ENCODE measurements around the gene ARHGAP22.

The ARHGAP22 gene

GRCh38 chr10:48487244-48487643 is 117.6 kb downstream of the ARHGAP22 start:
- Histone ChIP-seq H3K27ac (ENCODE audit: low read length, poor library complexity, severe bottlenecking) (no peak overlapping the region), H2AK5ac (ENCODE audit: low read length, severe bottlenecking) (no peak overlapping the region), H2BK15ac (ENCODE audit: low read depth, poor library complexity, severe bottlenecking) (no peak overlapping the region), H2BK12ac (ENCODE audit: low read length in 2 of 2) (no peak overlapping the region), H3K4me3 (ENCODE audit: insufficient read depth in 1 of 2, low read depth in 1 of 2, low read length in 2 of 2) (no peak overlapping the region), H3K23ac (ENCODE audit: low read length in 2 of 2) (no peak overlapping the region), H3K79me1 (replicated peaks; ENCODE audit: low read length, poor library complexity, severe bottlenecking) (peaks cover 3% of the 10 kb centered on the region), H3K4me2 (ENCODE audit: low read length, poor library complexity, severe bottlenecking) (no peak overlapping the region), H3K14ac (ENCODE audit: low read length in 2 of 2) (peak overlapping the region in 1 of 2 experiments; percentile 57), H3K4me1 (ENCODE audit: control insufficient read depth, insufficient read depth, low read depth, low read length) (no peaks in the 10 kb centered on the region), H4K91ac (ENCODE audit: low read length) (no peak overlapping the region), H3K4ac (ENCODE audit: low read depth in 1 of 2, low read length in 2 of 2) (no peak overlapping the region), H3K36me3 (ENCODE audit: control insufficient read depth in 1 of 2, insufficient read depth in 2 of 2, low read depth in 1 of 2, low read length in 2 of 2) (peaks cover 0 to 75% of the 10 kb centered on the region in 2 experiments), H3K9me3 (ENCODE audit: control insufficient read depth, low read length) (no peaks in the 10 kb centered on the region), H3K9ac (ENCODE audit: low read length) (no peak overlapping the region), H2BK5ac (ENCODE audit: low read depth, low read length, poor library complexity, severe bottlenecking) (no peak overlapping the region), H2AFZ (ENCODE audit: low read depth, low read length) (no peak overlapping the region), H3K18ac (ENCODE audit: low read depth in 1 of 2, low read length in 2 of 2) (no peak overlapping the region), H2BK120ac (ENCODE audit: low read depth, low read length) (no peak overlapping the region), H4K8ac (ENCODE audit: low read length) (no peak overlapping the region), H3K27me3 (ENCODE audit: control insufficient read depth in 1 of 2, insufficient read depth in 1 of 2, low read length in 2 of 2) (no peaks in the 10 kb centered on the region)
- WGBS: 100% methylated on average over 1 of the region's 1 CpG
- DNase-seq: no peak

GRCh38 chr10:48485711-48486110 is 119.2 kb downstream of the ARHGAP22 start:
- no peak overlapping the region for H3K9ac ChIP-seq (ENCODE audit: low read length)
- no peak overlapping the region for H3K4ac ChIP-seq (ENCODE audit: low read depth in 1 of 2, low read length in 2 of 2)
- no peak overlapping the region for H2AFZ ChIP-seq (ENCODE audit: low read depth, low read length)
- no peak overlapping the region for H2BK5ac ChIP-seq (ENCODE audit: low read depth, low read length, poor library complexity, severe bottlenecking)
- no peak overlapping the region for H3K27ac ChIP-seq (ENCODE audit: low read length, poor library complexity, severe bottlenecking)
- H3K27me3 ChIP-seq (ENCODE audit: control insufficient read depth in 1 of 2, insufficient read depth in 1 of 2, low read length in 2 of 2): no peaks in the 10 kb centered on the region
- no peak overlapping the region for H3K4me2 ChIP-seq (ENCODE audit: low read length, poor library complexity, severe bottlenecking)
- H3K23ac ChIP-seq (ENCODE audit: low read length in 2 of 2): no peak overlapping the region
- no peak overlapping the region for H4K8ac ChIP-seq (ENCODE audit: low read length)
- H4K91ac ChIP-seq (ENCODE audit: low read length): no peak overlapping the region
- DNase-seq: no peak
- no peak overlapping the region for H2BK12ac ChIP-seq (ENCODE audit: low read length in 2 of 2)
- no peak overlapping the region for H2BK120ac ChIP-seq (ENCODE audit: low read depth, low read length)
- no peak overlapping the region for H2BK15ac ChIP-seq (ENCODE audit: low read depth, poor library complexity, severe bottlenecking)
- peaks cover 0 to 65% of the 10 kb centered on the region in 2 experiments for H3K36me3 ChIP-seq (ENCODE audit: control insufficient read depth in 1 of 2, insufficient read depth in 2 of 2, low read depth in 1 of 2, low read length in 2 of 2)
- H3K14ac ChIP-seq (ENCODE audit: low read length in 2 of 2): no peak overlapping the region
- no peak overlapping the region for H3K4me3 ChIP-seq (ENCODE audit: insufficient read depth in 1 of 2, low read depth in 1 of 2, low read length in 2 of 2)
- no peaks in the 10 kb centered on the region for H3K9me3 ChIP-seq (ENCODE audit: control insufficient read depth, low read length)
- H3K18ac ChIP-seq (ENCODE audit: low read depth in 1 of 2, low read length in 2 of 2): no peak overlapping the region
- no peak overlapping the region for H2AK5ac ChIP-seq (ENCODE audit: low read length, severe bottlenecking)
- H3K79me1 ChIP-seq (replicated peaks; ENCODE audit: low read length, poor library complexity, severe bottlenecking): peaks cover 3% of the 10 kb centered on the region
- H3K4me1 ChIP-seq (ENCODE audit: control insufficient read depth, insufficient read depth, low read depth, low read length): no peaks in the 10 kb centered on the region

- H3K23ac ChIP-seq (ENCODE audit: low read length in 2 of 2): no peak overlapping the region
- no peak overlapping the region for H3K4me2 ChIP-seq (ENCODE audit: low read length, poor library complexity, severe bottlenecking)
- H3K27me3 ChIP-seq (ENCODE audit: control insufficient read depth in 1 of 2, insufficient read depth in 1 of 2, low read length in 2 of 2): no peaks in the 10 kb centered on the region
- H2BK5ac ChIP-seq (ENCODE audit: low read depth, low read length, poor library complexity, severe bottlenecking): no peak overlapping the region
- no peak overlapping the region for H2AK5ac ChIP-seq (ENCODE audit: low read length, severe bottlenecking)
- no peak overlapping the region for H3K14ac ChIP-seq (ENCODE audit: low read length in 2 of 2)
- no peak overlapping the region for H2BK12ac ChIP-seq (ENCODE audit: low read length in 2 of 2)
- H3K4me1 ChIP-seq (ENCODE audit: control insufficient read depth, insufficient read depth, low read depth, low read length): no peaks in the 10 kb centered on the region
- 90% methylated on average over 2 of the region's 3 CpGs for WGBS
- H2BK15ac ChIP-seq (ENCODE audit: low read depth, poor library complexity, severe bottlenecking): no peak overlapping the region
- H2BK120ac ChIP-seq (ENCODE audit: low read depth, low read length): no peak overlapping the region
- H3K4me3 ChIP-seq (ENCODE audit: insufficient read depth in 1 of 2, low read depth in 1 of 2, low read length in 2 of 2): no peak overlapping the region
- H3K18ac ChIP-seq (ENCODE audit: low read depth in 1 of 2, low read length in 2 of 2): no peak overlapping the region
- no peak overlapping the region for H3K9ac ChIP-seq (ENCODE audit: low read length)
- H3K9me3 ChIP-seq (ENCODE audit: control insufficient read depth, low read length): no peaks in the 10 kb centered on the region
- H4K8ac ChIP-seq (ENCODE audit: low read length): no peak overlapping the region
- H3K79me1 ChIP-seq (replicated peaks; ENCODE audit: low read length, poor library complexity, severe bottlenecking): peaks cover 1% of the 10 kb centered on the region
- DNase-seq: no peak
- peaks cover 0 to 65% of the 10 kb centered on the region in 2 experiments for H3K36me3 ChIP-seq (ENCODE audit: control insufficient read depth in 1 of 2, insufficient read depth in 2 of 2, low read depth in 1 of 2, low read length in 2 of 2)
- H3K4ac ChIP-seq (ENCODE audit: low read depth in 1 of 2, low read length in 2 of 2): no peak overlapping the region
- H4K91ac ChIP-seq (ENCODE audit: low read length): no peak overlapping the region
- no peak overlapping the region for H2AFZ ChIP-seq (ENCODE audit: low read depth, low read length)
- no peak overlapping the region for H3K27ac ChIP-seq (ENCODE audit: low read length, poor library complexity, severe bottlenecking)
Measured at GRCh38 chr10:48484911-48485310, 120.0 kb downstream of the ARHGAP22 start.

- no peak overlapping the region for H3K9ac ChIP-seq (ENCODE audit: low read length)
- H2AFZ ChIP-seq (ENCODE audit: low read depth, low read length): no peak overlapping the region
Measured at GRCh38 chr10:48482207-48482606, 122.7 kb downstream of the ARHGAP22 start.

More at GRCh38 chr10:48482207-48482606, 122.7 kb downstream of the ARHGAP22 start:
- H3K79me1 ChIP-seq (replicated peaks; ENCODE audit: low read length, poor library complexity, severe bottlenecking): peaks cover 3% of the 10 kb centered on the region
- H2BK5ac ChIP-seq (ENCODE audit: low read depth, low read length, poor library complexity, severe bottlenecking): no peak overlapping the region
- H4K8ac ChIP-seq (ENCODE audit: low read length): no peak overlapping the region
- H3K4me1 ChIP-seq (ENCODE audit: control insufficient read depth, insufficient read depth, low read depth, low read length): peaks cover 2% of the 10 kb centered on the region
- peaks cover 7 to 70% of the 10 kb centered on the region in 2 experiments for H3K36me3 ChIP-seq (ENCODE audit: control insufficient read depth in 1 of 2, insufficient read depth in 2 of 2, low read depth in 1 of 2, low read length in 2 of 2)
- no peak overlapping the region for H2BK12ac ChIP-seq (ENCODE audit: low read length in 2 of 2)
- no peak overlapping the region for H4K91ac ChIP-seq (ENCODE audit: low read length)
- H3K23ac ChIP-seq (ENCODE audit: low read length in 2 of 2): no peak overlapping the region
- H3K9me3 ChIP-seq (ENCODE audit: control insufficient read depth, low read length): no peaks in the 10 kb centered on the region
- H3K4ac ChIP-seq (ENCODE audit: low read depth in 1 of 2, low read length in 2 of 2): no peak overlapping the region
- H2BK15ac ChIP-seq (ENCODE audit: low read depth, poor library complexity, severe bottlenecking): no peak overlapping the region
- no peak overlapping the region for H3K4me3 ChIP-seq (ENCODE audit: insufficient read depth in 1 of 2, low read depth in 1 of 2, low read length in 2 of 2)
- no peak overlapping the region for H3K18ac ChIP-seq (ENCODE audit: low read depth in 1 of 2, low read length in 2 of 2)
- no peak overlapping the region for H3K27ac ChIP-seq (ENCODE audit: low read length, poor library complexity, severe bottlenecking)
- H2BK120ac ChIP-seq (ENCODE audit: low read depth, low read length): no peak overlapping the region
- no peak for DNase-seq
- 43% methylated on average over 2 of the region's 3 CpGs for WGBS
- no peaks in the 10 kb centered on the region for H3K27me3 ChIP-seq (ENCODE audit: control insufficient read depth in 1 of 2, insufficient read depth in 1 of 2, low read length in 2 of 2)
- no peak overlapping the region for H2AK5ac ChIP-seq (ENCODE audit: low read length, severe bottlenecking)
- no peak overlapping the region for H3K14ac ChIP-seq (ENCODE audit: low read length in 2 of 2)
- H3K4me2 ChIP-seq (ENCODE audit: low read length, poor library complexity, severe bottlenecking): no peak overlapping the region

All from mesenchymal stem cell (in vitro differentiated cells and primary cell).